ENCODE measurements around the gene G0S2. TPM values are rescaled to one million over a fixed set of nuclear protein-coding genes. Genes with fewer than 3 reads are reported as not detected.

The G0S2 gene
- total RNA-seq, 2 donors from 2014 or later, result 11.0 to 83.5 TPM

DNA sequence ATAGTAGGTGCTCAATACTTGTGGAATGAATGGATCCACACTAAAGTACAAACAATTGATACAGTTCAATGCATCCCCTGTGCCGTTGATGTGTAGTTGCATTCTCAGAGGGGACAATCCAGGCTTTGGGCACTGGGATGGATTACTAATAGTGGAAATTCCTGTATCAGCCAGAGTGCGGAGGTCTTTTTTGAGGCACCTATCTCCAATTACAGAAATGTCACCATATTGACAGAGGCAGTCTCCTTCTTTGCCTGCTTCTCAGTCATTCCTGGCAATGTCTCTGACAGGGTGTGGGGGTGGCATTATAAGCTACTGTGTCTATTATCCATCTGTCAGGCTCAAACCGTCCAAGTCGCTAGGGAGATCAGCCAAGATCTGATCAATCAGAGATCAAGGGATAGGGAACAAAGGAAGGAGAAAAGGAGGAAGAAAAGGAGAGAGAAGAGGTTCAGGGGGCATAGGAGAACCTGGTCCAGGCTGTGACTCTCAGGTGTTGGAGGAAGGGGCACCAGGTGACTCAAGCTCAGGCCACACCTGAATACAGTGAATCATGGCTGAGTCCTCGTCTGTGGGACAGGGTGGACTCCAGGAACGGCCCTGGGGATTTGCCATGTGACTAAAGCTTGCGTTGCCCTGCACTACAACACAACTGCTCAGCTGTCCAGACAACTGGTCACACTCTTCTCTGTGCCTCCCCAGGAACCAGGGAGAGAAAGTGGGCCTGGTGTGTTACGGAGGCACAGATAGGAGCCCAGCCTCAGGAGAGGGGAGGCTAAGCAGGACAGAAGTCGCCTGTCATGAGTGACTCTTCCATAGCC lies 19.6 kb upstream of the G0S2 start:
- no peak for DNase-seq (ENCODE audit: low spot score)
- H3K27ac ChIP-seq, result no peak overlapping the region
- no peaks in the 10 kb centered on the region for H3K9me3 ChIP-seq
- no peak for ATAC-seq (ENCODE audit: insufficient number of reproducible peaks, low FRiP score, low read depth)
- no peak overlapping the region for H3K4me3 ChIP-seq
- no peaks in the 10 kb centered on the region for H3K36me3 ChIP-seq
- no peaks in the 10 kb centered on the region for H3K27me3 ChIP-seq (replicated peaks; ENCODE audit: insufficient read depth)
- peaks cover 11 to 26% of the 10 kb centered on the region in 2 donors for H3K4me1 ChIP-seq (ENCODE audit: control insufficient read depth in 1 of 2, low read depth in 2 of 2)
- TF ChIP-seq, protein P1, sequence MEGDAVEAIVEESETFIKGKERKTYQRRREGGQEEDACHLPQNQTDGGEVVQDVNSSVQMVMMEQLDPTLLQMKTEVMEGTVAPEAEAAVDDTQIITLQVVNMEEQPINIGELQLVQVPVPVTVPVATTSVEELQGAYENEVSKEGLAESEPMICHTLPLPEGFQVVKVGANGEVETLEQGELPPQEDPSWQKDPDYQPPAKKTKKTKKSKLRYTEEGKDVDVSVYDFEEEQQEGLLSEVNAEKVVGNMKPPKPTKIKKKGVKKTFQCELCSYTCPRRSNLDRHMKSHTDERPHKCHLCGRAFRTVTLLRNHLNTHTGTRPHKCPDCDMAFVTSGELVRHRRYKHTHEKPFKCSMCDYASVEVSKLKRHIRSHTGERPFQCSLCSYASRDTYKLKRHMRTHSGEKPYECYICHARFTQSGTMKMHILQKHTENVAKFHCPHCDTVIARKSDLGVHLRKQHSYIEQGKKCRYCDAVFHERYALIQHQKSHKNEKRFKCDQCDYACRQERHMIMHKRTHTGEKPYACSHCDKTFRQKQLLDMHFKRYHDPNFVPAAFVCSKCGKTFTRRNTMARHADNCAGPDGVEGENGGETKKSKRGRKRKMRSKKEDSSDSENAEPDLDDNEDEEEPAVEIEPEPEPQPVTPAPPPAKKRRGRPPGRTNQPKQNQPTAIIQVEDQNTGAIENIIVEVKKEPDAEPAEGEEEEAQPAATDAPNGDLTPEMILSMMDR (IDR thresholded peaks at IDR 0.05), result no peak

DNA sequence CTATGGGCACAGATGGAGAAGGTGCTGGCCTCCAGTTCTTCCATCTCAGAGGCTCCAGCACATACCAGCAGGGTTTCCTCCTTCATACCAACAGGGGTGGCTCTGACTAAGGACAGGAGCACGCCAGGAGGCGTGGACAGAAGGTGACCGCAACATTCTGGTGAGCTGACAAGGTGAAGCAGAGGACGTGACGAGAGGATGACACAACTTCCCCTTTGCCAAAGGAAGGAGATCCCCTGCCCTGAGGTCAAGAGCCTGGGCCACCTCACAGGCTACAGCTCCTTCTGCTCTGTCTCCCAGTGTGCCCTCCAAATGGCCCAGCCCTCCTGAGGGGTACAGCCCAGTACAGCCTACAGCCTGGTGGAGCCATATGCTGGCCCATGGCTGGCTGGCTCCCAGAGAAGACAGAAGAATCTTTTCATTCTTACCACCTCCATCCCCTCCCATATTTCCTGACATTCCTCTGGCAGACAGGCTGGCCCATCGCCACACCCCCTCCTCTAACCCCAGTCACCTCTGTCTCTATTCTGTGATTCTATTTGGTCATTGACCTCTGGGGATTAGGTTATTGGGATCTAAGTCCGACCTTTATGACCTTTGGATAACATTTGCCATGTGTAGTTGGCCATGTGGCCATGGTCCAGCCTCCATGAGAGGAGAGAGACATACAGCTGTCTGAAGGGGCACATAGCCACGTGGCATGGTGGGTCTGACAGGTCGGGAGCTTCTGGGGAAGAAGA lies 17.9 kb upstream of the G0S2 start:
- Histone ChIP-seq H3K9me3 (no peaks in the 10 kb centered on the region), H3K4me1 (ENCODE audit: control insufficient read depth in 1 of 2, low read depth in 2 of 2) (peaks cover 4 to 14% of the 10 kb centered on the region in 2 donors), H3K36me3 (no peaks in the 10 kb centered on the region), H3K4me3 (no peak overlapping the region), H3K27me3 (replicated peaks; ENCODE audit: insufficient read depth) (no peaks in the 10 kb centered on the region), H3K27ac (no peak overlapping the region)
- ATAC-seq (ENCODE audit: insufficient number of reproducible peaks, low FRiP score, low read depth), result no peak
- TF ChIP-seq, protein P1 (IDR thresholded peaks at IDR 0.05), result no peak
- DNase-seq (ENCODE audit: low spot score), result no peak

DNA sequence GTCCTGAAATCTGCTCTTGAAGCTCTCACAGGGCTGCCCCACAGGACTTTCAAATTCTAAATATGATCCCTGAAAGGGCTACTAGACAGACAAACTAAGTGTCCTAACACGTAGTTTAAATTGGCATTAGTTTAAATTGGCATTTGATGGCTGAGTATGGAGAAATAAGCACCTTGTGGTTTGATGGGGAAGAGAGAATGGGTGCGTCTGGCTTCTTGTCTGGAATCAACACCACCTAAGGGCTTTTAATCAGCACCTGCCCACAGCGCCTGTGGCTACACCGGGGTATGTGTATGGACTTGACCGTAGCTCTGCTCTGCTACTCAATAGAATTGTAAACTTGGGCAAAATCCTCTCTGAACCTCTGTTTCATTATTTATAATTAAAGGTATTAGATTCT lies 17.3 kb upstream of the G0S2 start:
- ATAC-seq (ENCODE audit: insufficient number of reproducible peaks, low FRiP score, low read depth) (no peak), DNase-seq (ENCODE audit: low spot score) (no peak)
- Histone ChIP-seq H3K4me1 (ENCODE audit: control insufficient read depth in 1 of 2, low read depth in 2 of 2) (peaks cover 2 to 8% of the 10 kb centered on the region in 2 donors), H3K27ac (no peak overlapping the region), H3K36me3 (no peaks in the 10 kb centered on the region), H3K9me3 (no peaks in the 10 kb centered on the region), H3K4me3 (no peak overlapping the region), H3K27me3 (replicated peaks; ENCODE audit: insufficient read depth) (no peaks in the 10 kb centered on the region)
- TF ChIP-seq, protein P1 (IDR thresholded peaks at IDR 0.05), result no peak

DNA sequence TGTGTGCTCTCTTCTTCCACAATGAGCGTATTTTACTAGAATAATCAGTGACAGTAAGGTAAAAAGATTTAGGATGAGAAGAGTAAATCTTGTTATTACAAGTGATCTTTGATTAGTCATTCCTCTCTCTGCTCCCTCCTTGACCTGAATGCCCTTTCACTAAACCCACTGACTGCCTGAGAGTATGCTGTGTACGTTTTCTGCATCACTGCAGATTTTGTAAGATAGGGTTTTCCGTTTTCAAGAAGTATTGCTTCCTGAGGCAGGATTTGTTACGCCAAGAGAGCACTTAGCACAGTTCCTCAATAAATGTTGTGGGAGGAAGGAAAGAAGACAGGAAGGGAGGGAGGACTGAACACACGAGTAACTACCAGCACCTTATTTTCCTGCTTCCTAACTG lies 15.3 kb upstream of the G0S2 start:
- TF ChIP-seq, protein P1 (IDR thresholded peaks at IDR 0.05), result no peak

DNA sequence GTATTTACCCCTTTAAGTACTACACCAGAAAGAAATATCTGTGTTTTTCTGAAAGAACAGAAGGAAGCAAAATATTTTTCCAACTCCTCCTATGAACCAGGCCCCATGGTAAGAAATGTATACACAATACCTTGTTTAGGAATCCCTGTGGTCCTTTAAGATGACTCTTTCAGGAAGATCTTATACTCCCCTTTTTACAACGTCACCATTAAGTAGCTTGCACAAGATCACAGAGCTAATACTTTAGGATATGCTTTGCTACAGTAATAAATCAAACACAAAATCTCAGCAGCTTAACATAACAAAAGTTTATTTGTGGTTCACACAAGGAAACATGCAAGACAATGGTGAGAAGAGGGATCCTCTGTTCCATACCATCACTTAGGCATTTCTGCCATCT lies 14.1 kb upstream of the G0S2 start:
- Histone ChIP-seq H3K36me3 (no peaks in the 10 kb centered on the region), H3K27ac (no peak overlapping the region), H3K4me3 (no peak overlapping the region), H3K4me1 (ENCODE audit: control insufficient read depth in 1 of 2, low read depth in 2 of 2) (no peaks in the 10 kb centered on the region), H3K27me3 (replicated peaks; ENCODE audit: insufficient read depth) (no peaks in the 10 kb centered on the region), H3K9me3 (no peaks in the 10 kb centered on the region)
- no peak for ATAC-seq (ENCODE audit: insufficient number of reproducible peaks, low FRiP score, low read depth)
- TF ChIP-seq, protein P1 (IDR thresholded peaks at IDR 0.05), result no peak
- DNase-seq (ENCODE audit: low spot score), result no peak

More for the DNA sequence above, 15.3 kb upstream of the G0S2 start:
- ATAC-seq (ENCODE audit: insufficient number of reproducible peaks, low FRiP score, low read depth) (no peak), DNase-seq (ENCODE audit: low spot score) (no peak)
- no peaks in the 10 kb centered on the region for H3K4me1 ChIP-seq (ENCODE audit: control insufficient read depth in 1 of 2, low read depth in 2 of 2)
- no peaks in the 10 kb centered on the region for H3K27me3 ChIP-seq (replicated peaks; ENCODE audit: insufficient read depth)
- H3K9me3 ChIP-seq, result no peaks in the 10 kb centered on the region
- H3K27ac ChIP-seq, result no peak overlapping the region
- no peaks in the 10 kb centered on the region for H3K36me3 ChIP-seq
- no peak overlapping the region for H3K4me3 ChIP-seq
